Measurements from ENCODE around the gene TES.
"Not testable (repeated sequence)": the region's sequence is repeated elsewhere in the genome, so short reads cannot be mapped to it uniquely, and the experiment has no call there.

TES gene

DNA sequence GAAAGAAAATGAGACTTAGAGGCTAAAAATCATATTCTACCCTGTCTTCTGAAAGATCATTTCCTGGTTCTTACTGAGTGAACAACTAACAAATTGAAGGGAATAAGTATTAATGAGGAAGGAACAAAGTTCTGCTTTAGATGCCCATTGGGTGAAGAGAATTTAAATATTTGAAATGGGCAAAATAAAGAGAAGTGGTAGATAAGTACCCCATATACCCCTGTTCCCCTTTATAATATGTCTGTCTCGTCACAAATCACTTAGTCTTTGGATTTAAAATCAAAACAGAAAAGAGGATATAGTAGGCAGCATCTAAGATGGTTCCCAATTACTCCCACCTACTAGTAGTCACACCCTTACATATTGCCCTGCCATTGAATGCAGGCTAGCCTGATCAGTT lies 13.2 kb downstream of the TES start:
- no peak for DNase-seq (ENCODE audit: low spot score)

DNA sequence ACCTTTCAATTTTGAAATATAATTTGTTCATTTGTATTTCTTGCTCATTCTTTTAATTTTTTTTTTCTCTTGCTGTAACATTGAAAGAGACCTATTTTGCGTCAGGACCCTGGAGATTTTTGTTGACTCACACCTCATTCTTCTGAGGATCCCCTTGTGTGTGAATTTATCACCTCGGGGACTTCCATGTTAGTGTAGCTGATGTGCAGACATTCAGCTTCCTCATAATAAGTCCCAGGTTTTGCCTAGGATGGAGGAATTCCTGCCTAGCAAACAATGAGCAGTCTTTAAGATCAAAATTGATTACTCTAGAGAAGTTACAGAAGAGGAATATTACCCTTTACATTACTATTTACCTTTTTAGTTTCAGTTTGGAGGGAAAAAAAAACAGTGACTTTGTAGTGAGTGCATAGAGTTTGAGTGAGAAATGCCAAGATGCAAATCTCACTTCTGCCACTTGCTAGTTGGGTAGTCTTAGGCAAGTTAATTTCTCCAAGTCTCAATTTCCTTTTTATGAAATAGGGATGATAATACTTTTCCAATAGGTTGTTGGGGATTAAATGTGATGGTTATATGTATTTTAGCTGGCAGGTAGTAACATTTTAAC lies 14.3 kb downstream of the TES start:
- DNase-seq (ENCODE audit: low spot score): no peak

DNA sequence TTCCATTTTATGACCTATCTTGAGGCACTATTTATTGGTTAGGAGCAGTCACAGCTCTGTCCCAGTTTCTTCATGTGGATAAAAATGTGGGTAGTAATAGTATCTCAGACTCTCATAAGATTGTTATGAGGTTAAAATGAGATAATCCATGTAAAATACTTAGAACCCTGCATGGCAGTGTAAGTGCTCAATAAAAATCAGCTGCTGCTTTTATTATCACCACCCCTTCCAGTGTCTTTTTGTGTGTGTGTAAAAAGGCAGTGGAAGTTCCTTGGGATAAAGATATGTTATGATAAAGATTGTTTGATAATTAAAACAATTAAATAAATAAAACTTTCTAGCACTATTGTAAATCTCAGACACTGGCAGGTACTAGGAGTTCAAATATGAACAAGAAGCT lies 15.5 kb downstream of the TES start:
- DNase-seq (ENCODE audit: low spot score): no peak

DNA sequence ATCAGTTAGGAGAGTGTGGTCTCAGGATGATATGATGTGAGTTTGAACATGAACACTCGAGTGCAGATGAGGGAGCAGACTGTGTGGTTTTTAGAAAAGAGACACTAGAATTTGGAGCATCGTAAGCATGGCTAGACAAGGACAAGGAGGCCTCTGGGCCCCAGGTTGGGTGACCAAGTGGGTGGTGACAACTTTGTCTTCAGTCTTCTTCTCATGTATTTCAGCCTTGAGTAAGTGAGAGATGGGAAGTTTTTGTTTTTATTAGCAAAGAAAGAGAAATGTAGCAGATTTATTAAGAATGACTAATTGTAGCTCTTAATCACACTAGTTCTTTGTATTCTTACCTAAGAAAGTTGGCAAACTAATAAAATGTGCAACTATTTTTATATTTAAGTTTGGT lies 16.3 kb downstream of the TES start:
- DNase-seq (ENCODE audit: low spot score): no peak

DNA sequence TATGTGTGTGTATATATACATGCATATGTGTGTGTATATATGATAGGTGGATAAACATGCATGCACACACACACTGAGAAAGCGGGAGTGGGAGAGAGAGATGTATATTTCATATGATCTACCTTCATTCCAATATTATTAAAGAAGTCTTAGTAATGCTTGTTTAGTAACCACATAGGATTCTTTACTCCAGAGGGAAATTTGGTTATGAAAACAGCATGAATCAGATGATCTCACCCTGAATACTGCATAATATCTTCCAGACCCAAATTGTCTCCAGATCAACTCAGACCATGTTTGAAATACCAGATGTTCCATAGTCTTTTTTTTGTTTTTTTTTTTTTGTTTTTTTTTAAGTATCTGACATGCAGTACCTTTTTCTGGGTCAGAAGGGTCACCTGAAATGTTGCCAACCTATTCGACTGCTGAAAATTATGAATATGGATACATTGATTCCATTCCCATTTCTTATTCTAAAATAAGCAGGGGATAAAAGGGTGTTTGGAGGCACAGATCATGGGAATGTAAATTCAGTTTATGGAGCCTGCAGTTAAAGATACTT lies 17.4 kb downstream of the TES start:
- DNase-seq (ENCODE audit: low spot score): no peak

DNA sequence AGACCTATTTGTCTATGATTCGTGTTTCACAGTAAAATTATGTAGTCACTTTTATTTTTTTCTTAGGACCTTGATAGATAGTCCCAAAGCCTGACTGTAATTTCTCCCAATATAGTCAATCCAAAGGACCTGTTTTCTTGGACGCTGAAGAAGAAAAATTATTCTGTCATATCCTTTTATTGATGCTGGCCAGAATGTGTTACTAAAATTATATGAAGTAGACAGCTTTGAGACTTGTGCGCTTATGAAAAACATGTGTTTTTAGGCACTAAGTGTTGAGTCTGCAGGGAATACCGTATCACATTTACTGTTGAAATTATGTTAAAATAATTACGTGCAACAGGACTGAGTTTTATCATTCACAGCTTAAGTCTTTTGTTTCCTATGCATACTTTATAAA lies 17.9 kb downstream of the TES start:
- no peak for DNase-seq (ENCODE audit: low spot score)

DNA sequence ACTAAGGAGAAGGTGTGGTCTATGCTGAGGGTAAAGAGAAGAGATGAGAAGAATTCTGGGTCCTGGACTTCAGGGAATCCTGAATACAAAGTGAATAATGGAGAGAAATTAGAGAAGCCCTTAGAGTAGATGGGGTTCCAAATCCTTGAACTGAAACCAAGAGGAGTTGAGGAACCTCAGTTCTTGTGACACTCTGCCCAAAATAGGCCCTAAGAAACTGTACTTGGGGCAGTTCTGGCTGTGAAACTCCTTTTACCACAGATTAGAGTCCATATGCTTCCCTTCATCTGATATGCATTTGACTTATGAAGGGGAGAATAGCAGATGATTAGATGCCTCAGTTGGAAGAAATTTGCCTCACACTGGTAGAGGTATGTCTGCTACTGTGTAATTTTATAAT lies 19.0 kb downstream of the TES start:
- no peak for DNase-seq (ENCODE audit: low spot score)

DNA sequence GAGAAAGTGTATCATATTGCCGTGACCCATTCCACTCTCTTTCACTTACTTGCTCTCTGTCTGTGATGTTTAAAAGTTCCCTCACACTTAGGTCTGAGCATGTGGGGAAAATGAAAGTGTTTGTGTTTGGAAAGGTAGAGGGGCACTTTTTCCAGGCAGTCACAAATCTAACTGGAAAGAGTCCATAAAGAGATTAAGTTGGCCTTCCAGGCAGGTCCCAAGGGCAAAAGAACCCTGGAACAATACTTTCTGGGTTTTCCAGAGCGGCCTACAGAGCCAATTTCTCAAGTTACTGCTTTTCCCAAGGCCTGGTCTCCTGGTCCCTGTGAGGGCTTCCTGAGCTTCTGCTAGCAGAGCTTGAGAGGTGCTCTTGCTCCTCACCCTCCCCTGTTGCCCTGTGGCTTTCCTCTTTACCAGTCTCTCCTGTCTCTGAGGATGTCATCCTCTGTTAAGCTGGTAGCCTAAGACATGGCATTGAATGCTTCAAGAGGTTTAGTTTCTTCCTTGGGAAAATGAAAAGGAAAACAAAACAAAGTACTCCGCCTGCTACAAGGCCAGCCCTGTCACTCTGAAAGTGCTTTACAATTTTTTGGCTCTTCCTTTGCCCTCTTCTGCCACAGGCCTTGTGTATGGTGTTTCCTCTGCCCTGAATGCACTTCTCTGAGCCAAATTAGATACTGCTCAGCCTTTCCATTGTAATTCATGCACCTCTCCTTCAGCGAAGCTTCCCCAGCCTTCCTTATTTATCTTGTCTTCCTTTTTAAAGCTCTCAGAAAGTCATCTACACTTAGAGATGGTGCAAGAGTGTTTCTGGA lies 20.1 kb downstream of the TES start:
- no peak for DNase-seq (ENCODE audit: low spot score)

DNA sequence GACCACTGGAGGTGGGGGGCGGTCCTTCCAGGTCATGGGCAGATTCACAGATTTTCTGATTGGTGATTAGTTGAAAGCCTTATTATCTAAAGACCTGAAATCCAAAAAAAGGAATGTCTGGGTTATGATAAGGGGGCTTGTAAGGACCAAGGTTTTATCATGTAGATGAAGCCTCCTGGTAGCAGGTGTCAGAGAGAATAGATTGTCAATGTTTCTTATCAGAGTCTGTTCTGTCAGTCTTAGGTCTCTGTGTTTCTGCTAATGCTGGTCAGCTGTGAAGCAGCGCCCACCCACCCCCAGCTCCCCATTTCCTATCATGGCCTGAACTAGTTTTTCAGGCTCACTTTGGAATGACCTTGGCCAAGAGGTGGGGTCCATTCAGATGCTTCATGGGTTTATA lies 21.2 kb downstream of the TES start:
- DNase-seq (ENCODE audit: low spot score): no peak

DNA sequence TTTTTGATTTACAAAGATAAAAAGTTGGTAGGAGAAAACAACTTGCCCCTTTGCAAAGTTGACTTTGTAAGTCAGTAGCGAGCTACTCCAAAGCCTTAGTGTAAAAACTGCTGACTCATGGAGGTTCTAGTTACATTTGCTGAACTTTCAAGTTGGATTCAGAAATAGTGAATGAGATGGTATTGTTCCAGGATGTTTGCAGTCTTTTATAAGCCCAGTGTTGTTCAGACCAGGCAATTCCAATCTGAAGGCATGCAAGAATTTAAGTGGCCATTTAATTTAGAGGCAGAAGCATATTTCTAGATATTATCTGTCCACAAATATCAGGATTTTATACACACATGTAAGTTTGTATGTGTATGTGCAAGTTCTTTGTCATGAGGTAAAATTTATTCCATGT lies 21.6 kb downstream of the TES start:
- no peak for DNase-seq (ENCODE audit: low spot score)

DNA sequence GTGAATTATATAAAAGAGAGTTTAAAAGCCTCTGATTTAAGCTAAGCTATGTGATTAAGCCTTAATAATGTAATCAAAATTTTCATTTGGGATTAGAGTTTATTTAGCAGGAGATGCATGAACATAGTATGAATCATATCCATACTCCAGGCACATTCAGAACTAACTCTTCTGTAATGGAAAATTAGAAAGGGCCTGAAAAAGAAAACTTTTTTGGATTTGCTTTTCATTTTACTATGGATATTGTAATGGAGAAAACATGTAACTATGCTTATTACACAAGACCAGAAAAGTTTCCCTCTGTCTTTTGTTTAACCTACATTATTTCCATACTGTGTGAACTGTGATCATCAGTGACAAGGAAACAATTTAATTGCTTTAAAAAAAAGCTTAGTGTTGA lies 22.0 kb downstream of the TES start:
- DNase-seq (ENCODE audit: low spot score): no peak

DNA sequence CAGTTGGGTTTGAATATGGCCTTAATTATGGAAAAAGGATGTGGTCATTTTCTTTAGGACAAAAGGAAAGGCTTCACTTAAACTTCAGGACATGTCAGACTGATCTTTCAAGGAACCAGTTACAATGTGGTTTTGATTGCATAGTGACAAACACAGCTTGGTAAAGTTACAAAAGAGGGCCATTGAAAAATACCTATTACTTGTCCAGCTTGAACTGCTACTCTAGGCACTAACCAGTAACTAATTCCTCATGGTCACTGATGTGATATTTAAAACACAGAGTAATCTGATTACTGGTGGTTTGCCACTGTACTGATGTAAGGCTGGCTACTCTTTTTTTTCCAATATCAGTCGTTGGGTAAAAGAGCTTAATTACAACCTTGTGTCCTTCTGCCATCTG lies 22.6 kb downstream of the TES start:
- no peak for DNase-seq (ENCODE audit: low spot score)

DNA sequence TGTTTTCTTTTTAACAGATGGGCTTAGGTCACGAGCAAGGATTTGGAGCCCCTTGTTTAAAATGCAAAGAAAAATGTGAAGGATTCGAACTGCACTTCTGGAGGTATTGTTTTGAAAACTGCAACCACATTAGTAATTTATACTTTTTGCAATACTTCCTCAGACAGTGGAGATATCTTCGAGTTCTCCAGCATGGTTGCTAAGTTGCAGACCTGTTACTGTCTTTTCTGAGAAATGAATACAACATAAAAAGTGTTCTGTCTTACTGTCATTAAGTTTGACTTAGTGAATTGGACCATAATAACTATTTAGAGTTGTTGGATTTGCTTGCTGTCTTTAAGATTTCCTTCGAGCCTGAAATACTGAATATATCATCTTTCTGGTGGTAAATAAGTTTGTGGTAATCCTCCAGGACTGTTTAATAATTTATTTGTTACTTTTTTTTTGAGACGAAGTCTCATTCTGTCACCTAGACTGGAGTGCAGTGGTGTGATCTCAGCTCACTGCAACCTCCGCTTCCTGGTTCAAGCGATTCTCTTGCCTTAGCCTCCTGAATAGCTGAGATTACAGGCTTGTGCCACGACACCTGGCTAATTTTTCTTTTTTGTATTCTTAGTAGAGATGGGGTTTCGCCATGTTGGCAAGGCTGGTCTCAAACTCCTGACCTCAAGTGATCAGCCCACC lies 24.3 kb downstream of the TES start:
- no peak for DNase-seq (ENCODE audit: low spot score)

DNA sequence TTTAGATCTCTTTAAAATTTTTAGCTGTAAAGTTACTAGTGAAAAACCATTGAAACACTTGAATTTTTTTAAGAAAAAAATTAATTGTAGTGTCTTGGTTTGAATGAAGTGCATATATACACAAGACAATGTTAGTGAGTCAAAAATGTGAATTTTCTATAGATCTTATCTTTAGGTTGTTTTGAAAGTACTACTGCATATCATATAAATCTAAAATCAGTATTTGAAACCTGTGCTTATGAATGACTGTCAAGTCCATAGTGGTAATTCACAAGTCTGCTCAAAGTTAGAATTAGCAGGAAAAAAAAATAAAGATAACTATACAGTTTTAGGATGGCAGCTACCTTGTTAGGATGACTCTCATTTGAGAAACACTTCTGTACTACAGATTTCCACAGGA lies 25.0 kb downstream of the TES start:
- DNase-seq (ENCODE audit: low spot score): no peak

DNA sequence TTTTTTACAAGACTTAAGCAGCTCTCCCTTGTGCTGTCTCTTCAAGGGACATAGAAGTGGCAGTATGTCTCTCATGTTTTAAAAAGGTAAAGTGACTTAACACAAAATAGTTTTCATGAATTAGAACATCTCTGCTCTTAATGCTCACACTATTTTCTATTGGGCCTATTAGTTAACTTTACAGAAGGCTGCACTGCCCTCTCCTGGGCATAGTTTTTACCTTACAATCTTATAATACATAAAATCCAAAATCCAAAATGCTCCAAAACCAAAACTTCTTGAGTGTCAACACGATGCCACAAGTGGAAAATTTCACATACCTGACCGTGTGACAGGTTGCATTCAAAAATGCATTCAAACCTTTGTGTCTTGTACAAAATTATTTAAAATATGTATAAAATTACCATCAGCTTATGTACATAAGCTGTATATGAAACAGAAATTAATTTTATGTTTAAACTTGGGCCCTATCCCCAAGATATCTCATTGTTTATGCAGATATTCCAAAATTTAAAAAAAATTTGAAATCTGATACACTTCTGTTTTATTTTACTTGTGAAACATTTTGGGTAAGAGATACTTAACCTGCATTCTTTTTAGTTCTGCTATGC lies 25.8 kb downstream of the TES start:
- peak; percentile 22 for DNase-seq (ENCODE audit: low spot score)

DNA sequence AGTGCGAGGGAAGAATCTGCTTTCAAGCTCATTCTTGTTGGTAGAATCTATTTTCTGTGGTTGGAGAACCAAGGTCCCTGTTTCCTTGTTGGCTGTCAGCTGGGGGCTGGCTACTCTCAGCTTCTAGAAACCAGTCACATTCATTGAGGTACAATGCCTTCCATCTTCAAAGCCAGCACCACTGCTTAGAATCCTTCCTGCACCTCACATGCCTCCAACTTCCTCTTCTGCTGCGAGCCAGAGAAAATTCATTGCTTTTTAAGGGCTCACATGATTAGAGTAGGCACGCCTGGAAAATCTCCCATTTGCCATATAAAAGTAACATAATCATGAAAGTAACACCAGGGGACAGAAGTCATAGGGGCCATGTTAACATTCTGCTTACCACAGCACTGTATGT lies 28.7 kb downstream of the TES start:
- no peak for DNase-seq (ENCODE audit: low spot score)

DNA sequence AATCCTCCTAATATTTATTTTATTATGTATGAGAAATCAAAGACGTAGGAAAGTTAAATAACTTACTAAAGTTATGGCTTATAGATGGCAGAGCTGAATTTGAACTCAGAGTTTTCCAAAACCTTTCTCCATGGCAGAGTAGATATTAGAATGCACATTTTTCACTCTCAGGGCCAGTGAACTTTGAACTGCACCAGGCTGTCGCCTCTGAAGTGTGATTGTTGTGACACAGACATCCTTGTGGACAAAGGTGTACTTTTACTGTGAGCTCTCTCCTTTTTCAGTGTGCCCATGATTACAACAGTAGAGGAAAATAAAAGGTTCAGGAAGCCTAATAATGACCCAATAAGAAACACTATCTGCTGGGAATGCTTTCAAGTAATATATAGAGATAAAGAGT lies 29.1 kb downstream of the TES start:
- no peak for DNase-seq (ENCODE audit: low spot score)

DNA sequence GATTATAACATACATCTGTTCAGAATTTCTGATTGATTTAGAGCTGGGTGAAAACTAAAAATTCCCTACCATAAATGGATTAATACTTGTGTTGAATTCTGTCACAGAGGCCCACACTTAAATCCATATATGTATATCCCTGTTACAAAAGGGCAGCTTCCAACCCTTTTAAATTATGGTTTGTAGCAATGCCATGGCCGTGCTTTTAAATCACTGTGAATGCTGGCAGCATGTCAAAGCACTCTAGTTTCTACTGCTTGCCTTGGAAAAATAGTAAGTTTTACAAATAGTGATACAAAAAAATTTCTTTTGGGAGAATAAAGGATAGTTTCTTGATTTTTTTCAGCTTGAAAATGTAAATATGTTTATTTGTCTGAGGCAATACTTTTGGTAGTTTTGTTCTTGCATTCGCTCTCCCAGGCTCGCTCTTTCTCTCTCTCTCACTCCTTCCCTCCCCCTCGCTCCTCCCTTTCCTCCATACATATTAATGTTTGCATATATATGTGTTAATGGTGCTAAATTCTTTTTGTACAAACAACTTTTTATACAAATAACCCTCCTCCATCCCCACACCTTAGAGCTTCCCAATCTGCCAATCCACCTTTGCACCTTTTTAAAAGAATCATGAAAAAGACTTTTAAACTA lies 29.8 kb downstream of the TES start:
- no peak for DNase-seq (ENCODE audit: low spot score)

DNA sequence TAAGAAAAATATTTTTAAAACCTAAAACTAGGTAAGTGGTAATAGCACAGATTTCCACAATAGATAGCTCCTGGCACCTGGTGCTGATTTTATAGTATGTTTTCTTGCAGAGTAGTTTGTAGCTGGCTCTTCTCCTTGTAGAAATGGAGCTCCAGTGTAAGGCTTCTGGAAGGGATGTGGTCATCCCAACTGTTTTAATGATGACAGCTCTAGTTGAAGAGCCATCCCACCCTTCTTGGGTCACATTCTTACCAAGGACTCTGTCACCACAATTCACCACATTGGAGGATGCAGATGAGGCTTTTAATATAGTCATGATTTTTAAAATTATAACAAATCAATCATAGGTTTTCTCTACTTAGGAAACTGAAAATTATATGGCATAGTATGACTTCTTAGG lies 31.0 kb downstream of the TES start:
- no peak for DNase-seq (ENCODE audit: low spot score)

DNA sequence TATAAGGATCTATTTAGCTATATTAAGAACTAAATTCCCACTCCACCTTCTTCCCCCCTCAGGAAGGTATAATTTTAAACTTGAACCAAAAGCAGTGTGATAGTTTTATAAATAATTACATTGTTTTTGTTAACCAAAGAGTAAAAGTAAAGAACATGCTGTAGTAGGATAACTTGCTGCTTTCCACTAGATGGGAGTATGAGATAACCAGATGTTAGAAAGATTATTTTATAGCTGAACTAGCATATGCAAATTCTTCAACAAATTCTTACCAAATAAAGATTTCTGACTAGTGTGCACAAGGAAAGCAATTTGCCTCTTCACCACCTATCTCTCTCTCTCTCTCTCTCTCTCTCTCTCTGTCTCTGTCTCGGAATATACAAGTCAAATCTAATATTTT lies 31.8 kb downstream of the TES start:
- no peak for DNase-seq (ENCODE audit: low spot score)

DNA sequence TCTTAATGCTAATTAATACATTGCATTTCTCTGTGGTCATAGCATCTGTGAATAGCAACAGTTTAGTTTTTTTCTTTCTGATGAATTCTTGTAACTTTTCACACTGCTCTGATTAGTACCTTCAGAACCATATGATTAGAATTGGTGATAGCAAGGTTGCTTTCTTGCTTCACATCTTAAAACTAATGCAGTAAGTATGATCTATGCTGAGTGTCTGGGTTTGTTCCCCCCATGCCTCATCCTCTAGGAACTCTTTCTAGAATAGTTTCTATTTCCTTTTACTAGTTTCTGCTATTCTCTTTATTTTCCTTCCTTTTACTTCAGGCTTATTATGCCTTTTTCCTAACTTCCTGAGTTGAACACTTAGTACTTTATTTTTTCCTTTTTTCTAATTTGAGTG lies 32.4 kb downstream of the TES start:
- no peak for DNase-seq (ENCODE audit: low spot score)

DNA sequence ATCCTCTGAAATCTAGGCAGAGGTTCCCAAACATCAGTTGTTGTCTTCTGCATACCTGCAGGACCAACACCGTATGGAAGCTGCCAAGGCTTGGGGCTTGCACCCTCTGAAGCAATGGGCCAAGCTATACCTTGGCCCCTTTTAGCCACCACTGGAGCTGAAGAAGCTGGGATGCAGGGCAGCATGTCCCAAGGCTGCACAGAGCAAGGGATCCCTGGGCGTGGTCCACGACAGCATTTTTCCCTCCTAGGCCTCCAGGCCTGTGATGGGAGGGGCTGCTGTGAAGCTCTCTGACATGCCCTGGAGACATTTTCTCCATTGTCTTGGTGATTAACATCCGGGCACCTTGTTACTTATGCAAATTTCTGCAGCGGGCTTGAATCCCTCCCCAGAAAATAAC lies 34.5 kb downstream of the TES start:
- not testable (repeated sequence) for DNase-seq (ENCODE audit: low spot score)

Data from germinal center (tissue), 1 donor.